Fibroblast of lung (primary cell): Measurements from ENCODE around the gene LRP8.

Experiments
- EZH2 ChIP-seq: IDR thresholded peaks from 2 replicates; pipeline ENCODE4 v1.5.1; 2012; ENCODE audit warnings: low read length, control low read depth, mild to moderate bottlenecking; ENCODE audit errors: missing control alignments
- TF ChIP-seq, protein P1 (sequence below), 2 donors: IDR thresholded peaks in 1 of 2; conservative IDR thresholded peaks in 1 of 2; 1 replicate in 1 of 2; 2 replicates in 1 of 2; pipeline ENCODE4 v1.5.1; 2011 to 2012; ENCODE audit warnings: low read length in 2 of 2, control low read depth in 1 of 2, inconsistent platforms in 1 of 2, low read depth in 1 of 2, mild to moderate bottlenecking in 1 of 2

DNA sequence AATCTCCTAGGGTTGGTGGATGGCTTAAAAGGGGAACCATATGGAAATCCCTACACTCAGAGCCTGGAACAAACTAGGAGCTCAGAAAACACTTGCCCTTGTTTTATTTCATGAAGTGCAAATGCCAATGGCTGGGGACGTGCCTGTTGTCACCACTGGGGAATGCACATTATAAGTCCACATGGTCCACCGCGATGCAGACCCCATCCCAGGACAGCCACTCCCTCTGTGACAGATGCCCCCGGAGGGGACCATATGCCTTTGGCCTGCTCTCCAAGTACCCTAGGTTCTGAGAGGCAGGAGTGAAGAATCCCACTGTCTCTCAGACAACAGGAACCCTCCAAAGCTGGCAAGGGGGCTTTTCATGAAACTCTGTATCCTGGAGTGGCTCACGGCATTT, 42.3 kb downstream of the LRP8 start:
- TF ChIP-seq, protein P1, sequence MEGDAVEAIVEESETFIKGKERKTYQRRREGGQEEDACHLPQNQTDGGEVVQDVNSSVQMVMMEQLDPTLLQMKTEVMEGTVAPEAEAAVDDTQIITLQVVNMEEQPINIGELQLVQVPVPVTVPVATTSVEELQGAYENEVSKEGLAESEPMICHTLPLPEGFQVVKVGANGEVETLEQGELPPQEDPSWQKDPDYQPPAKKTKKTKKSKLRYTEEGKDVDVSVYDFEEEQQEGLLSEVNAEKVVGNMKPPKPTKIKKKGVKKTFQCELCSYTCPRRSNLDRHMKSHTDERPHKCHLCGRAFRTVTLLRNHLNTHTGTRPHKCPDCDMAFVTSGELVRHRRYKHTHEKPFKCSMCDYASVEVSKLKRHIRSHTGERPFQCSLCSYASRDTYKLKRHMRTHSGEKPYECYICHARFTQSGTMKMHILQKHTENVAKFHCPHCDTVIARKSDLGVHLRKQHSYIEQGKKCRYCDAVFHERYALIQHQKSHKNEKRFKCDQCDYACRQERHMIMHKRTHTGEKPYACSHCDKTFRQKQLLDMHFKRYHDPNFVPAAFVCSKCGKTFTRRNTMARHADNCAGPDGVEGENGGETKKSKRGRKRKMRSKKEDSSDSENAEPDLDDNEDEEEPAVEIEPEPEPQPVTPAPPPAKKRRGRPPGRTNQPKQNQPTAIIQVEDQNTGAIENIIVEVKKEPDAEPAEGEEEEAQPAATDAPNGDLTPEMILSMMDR (conservative IDR thresholded peaks at IDR 0.05 in 1 of 2, IDR thresholded peaks at IDR 0.05 in 1 of 2; ENCODE audit: low read depth in 1 of 2, low read length in 2 of 2) = no peak
- TF ChIP-seq EZH2 = no peak
